Measurements from ENCODE around the gene RABL3.
"Not testable (repeated sequence)": the region's sequence is repeated elsewhere in the genome, so short reads cannot be mapped to it uniquely, and the experiment has no call there.

Gene RABL3

GRCh38 chr3:120645083-120645845 is 97.1 kb downstream of the RABL3 start:
- DNase-seq (ENCODE audit: low spot score), result no peak

DNA sequence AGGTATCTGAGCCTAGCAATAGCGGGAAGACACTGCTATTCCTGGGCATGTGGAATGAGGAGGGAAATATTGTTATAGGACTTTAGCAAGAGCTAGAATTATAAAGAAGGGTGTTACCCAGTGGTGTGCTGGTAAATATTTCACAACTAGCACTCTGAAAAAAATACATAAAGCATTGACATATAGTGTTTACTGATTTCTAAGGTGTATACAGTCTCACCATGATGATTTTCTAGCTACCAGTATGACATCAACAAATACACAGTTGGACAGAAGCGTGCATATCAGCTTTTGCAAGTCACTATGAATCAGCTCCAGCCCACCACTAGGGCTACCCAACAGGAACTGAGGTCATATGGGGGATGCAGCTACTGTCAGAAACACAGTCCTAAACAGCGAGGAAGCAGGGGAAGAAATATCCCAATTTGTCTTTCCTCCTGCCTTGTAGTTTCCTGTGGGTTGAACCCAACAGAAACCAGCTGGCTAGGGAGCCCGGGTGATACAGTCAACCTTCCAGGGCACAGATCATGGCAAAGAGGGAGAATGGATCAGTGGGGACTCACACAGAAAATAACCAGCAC is 99.9 kb downstream of the RABL3 start:
- no peak for DNase-seq (ENCODE audit: low spot score)

DNA sequence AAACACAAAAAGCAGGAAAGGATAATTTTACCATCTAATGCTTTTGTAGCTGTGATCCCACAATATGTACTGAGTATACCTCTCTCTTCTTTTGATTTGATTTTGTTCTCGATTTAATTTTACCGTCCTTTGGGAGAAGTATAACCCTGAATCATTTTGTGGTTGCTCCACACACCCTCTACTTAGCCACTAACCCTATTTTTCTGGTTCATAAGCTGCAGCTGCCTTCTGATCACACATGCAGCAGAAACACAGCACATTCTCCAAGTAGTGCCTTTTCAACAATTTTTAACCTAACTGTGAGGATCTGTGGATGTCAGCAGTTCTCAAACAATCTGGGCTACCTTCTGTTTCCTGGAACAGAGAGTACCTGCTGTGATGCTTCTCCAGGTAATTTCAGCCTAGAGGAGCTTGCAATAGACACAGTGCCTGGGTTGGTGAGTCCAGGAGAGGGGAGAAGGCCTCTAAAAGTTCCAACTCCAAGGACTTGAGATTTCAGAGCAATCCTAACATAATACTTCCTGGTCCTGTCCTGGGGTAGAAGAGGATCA is 100.5 kb downstream of the RABL3 start:
- DNase-seq (ENCODE audit: low spot score), result no peak

DNA sequence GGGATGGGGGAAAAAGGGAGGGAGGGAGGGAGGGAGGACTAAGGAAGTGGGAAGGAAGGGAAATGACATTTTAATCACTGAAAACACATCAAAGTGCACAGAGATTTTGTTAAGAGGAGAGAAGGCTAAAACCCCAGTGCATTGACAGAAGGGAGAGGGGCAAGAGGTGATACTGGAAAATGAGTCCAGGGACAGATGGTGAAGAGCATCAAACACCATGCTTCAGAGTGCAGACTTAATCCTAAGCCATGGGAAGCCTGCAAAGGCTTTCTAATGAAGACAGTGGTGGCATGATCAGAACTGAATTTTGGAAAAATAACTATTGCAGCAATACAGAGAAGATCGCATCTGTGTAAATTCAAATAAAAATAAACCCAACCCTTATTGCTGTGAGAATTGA is 102.1 kb downstream of the RABL3 start:
- DNase-seq (ENCODE audit: low spot score), result no peak

GRCh38 chr3:120638820-120639219 is 103.5 kb downstream of the RABL3 start:
- DNase-seq (ENCODE audit: low spot score), result not testable (repeated sequence)

- DNase-seq (ENCODE audit: low spot score), result no peak
Measured at GRCh38 chr3:120637851-120638559, 104.3 kb downstream of the RABL3 start.

GRCh38 chr3:120636795-120637401 is 105.4 kb downstream of the RABL3 start:
- DNase-seq (ENCODE audit: low spot score), result no peak

All from globus pallidus (tissue), 1 donor.